CD1c-positive myeloid dendritic cell (primary cell): ENCODE measurements around the gene ACSM2A.
"Not testable (repeated sequence)": the region's sequence is repeated elsewhere in the genome, so short reads cannot be mapped to it uniquely, and the experiment has no call there.

Experiments
- DNase-seq: peaks from one replicate; pipeline ENCODE4 v3.0.0-alpha.2; 2016; ENCODE audit errors: extremely low spot score

ACSM2A gene

DNA sequence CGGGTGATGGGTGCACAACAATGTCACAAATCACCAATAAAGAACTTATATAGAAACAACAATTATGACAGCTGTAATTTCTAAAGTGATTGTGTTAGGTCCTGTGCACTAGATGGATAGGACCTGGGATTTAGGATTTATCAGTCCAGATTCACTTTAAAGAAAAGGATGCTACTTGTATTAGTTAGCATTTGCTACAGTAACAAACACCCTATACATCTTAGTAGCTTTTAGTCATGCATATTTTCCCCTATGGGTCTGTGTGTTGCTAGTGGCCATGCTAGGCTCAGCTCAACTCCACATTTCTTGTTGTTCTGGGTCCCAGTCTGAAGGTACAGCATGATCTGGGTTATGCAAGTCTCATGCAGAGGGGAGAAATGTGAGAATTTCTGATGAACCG, 7.9 kb downstream of the ACSM2A start:
- not testable (repeated sequence) for DNase-seq

GRCh38 chr16:20460313-20460712, 9.0 kb downstream of the ACSM2A start:
- DNase-seq: not testable (repeated sequence)

DNA sequence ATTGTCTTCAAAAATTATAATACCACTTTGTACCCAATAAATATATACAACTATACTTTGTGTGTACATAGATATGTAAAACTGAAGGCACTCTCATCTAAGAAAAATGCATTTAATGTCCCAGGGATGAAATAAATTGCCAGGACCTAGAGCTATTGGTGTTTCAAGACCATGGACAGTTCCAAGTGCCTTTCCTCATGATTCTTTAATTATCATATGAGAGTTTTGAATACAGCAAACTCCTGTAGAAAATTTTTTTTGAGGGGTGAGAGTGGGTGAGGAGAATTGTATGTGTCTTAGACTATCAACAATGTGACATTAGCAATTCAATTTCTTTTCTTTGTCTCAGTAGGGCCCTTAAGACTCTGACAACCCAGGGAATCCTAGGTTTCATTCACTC, 17.6 kb downstream of the ACSM2A start:
- not testable (repeated sequence) for DNase-seq

DNA sequence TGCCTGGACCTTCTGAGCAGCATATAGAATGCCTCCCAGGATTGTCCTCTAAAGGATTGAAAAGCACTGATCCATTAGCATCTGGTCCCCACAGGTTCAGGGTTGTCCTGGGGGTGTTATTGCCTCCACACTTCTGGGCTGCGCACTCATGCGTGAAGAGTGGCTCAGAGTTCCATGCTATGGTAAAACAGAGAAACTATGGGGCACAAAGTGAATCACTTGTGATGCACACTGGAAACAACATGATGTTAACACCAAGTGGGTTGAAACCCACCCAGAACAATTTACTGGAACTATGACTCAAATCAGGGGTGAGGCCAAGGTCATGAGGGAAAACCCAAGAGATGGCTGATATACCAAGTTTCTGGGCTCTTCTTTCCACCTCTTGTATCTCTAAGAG, 18.6 kb downstream of the ACSM2A start:
- DNase-seq: not testable (repeated sequence)

DNA sequence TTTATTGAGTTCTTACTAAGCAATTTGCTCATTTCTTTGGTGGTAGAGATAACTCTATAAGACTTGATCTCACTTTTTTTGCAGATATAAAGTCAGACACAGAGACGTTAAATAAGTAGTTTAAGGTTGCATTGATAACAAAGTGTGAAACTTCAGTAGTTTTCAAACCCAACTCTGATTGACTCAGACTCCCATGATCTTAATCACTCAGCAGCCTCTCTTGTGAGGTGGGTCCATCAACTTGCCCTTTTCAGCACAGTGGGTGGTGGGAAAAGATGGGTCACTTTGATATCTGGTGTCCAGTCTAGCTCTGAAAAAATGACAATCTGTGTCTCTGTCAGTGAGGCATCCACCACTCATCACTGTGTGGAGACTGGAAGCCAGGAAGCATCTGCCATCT, 19.4 kb downstream of the ACSM2A start:
- DNase-seq: not testable (repeated sequence)

DNA sequence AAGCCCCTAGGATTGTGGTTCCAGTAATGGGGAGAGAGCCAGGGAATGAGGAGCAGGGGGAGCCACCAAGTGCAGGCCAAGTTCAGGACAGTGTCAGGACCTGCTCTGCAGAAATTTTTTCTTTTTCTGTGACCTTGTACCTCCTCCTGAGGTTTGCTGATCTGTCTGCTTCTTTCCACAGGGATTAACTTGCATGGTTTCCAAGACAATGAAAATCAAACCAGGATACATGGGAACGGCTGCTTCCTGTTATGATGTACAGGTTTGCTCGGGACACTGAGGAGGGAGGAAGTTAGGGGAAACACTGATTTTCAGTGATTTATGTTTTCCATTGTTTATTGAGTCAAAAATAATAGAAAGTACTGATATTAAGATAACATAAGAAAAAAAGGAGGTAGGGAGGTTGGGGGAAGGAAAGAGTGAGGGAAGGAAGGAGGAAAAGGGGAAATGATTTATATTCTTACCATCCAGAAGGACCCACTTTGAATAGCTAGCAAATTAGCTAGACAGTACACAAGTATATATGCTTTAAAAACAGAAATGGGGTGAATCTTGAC, 25.9 kb downstream of the ACSM2A start:
- not testable (repeated sequence) for DNase-seq

- DNase-seq: not testable (repeated sequence)
These were observed 32.7 kb downstream of the ACSM2A start for GRCh38 chr16:20483989-20484388.

GRCh38 chr16:20484726-20485125, 33.4 kb downstream of the ACSM2A start:
- no peak for DNase-seq

GRCh38 chr16:20485408-20485807, 34.1 kb downstream of the ACSM2A start:
- no peak for DNase-seq

DNA sequence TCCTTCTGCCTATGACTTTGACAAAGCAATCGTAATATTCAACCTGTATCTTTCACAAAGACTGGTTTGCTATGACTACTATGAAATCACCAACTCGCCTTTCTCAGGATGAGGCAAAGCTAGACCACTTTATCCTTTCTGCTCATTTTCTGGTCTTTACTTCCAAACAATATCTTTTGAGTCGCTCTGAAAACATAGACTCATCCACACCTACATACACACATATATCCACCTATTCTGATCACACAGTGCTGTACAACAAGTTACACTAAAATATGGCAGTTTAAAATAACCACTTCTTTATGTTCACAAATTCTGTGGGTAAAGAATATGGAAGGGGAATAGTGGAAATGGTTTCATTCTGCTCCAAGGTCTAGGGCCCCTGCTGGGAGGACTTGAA, 39.7 kb downstream of the ACSM2A start:
- DNase-seq: not testable (repeated sequence)

DNA sequence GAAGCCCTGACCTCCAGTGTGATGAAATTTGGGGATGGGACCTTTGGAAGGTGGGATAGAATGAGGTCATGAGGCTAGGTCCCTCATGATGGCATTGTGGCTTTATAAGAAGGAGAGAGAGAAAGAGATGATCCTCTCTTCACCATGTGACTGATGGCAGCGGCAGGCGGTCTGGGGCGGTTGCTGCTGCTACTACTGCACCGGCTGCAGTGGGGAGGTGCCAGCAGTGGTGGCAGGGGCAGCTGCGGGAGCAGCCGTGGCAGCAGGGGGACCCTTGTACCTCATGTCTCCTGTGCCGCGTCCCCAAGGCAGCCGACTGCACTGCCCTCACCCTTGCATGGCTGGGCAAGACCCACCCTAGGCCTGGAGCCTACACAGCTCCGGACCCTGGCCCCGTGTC, 40.1 kb downstream of the ACSM2A start:
- not testable (repeated sequence) for DNase-seq

DNA sequence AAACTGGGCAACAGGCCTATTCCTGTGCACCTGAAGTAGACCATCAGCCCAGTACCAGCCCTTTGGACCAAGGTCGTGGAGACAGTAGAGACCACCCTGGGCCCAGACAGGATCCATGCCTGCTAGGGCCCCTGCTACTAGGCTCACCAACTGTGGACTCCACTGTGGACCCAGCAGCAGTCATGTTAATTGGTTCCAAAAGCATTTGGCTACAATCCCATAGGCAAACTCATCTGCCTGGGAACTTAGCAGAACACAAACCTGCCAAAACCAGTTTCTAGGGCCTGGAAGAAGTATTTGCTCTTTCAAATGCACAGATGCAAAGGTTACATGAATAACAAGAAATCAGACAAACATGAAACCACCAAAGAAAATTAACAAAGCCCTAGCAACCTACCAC, 53.1 kb downstream of the ACSM2A start:
- no peak for DNase-seq

- DNase-seq: no peak
These were observed 56.0 kb downstream of the ACSM2A start for GRCh38 chr16:20507280-20507679.

- no peak for DNase-seq
These were observed 59.0 kb downstream of the ACSM2A start for GRCh38 chr16:20510323-20510722.

- no peak for DNase-seq
These were observed 64.4 kb downstream of the ACSM2A start for GRCh38 chr16:20515688-20516090.

GRCh38 chr16:20517149-20517548, 65.8 kb downstream of the ACSM2A start:
- DNase-seq: no peak

DNA sequence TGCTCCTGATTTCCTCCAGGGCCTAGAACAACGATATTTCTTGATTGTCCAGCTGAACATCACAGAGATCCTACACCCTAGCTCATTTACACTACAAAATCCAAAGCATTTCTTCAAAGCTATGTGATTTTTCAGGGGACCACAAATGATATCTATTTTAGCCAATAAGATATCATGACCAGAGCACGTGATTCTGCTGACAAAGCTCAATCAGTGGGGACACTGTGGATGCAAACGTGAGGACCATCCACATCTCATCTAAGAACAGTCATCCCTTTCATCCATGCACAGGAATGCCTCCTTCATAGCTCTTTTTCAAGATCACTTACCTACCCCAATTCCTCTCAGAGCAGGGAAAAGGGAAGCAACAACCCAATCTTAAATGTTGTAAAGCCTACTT, 67.9 kb downstream of the ACSM2A start:
- DNase-seq: no peak

DNA sequence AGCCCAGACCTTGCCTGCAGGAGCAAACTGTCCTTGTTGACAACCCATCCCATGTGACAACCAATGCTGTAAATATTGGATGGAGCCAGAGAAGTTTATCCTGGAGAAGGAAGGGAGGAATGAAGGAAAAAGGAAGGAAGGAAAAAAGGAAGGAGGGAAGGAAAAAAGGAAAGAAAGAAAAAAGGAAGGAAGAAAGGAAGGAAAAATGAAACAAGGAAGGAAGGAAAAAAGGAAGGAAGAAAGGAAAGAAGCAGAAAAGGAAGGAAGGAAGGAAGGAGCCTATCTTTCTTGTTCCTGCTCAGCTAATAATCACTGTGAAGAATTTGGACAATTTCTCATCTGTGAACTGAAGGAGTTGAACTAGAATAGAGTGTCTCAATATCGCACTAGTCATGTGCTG, 68.8 kb downstream of the ACSM2A start:
- DNase-seq: no peak

DNA sequence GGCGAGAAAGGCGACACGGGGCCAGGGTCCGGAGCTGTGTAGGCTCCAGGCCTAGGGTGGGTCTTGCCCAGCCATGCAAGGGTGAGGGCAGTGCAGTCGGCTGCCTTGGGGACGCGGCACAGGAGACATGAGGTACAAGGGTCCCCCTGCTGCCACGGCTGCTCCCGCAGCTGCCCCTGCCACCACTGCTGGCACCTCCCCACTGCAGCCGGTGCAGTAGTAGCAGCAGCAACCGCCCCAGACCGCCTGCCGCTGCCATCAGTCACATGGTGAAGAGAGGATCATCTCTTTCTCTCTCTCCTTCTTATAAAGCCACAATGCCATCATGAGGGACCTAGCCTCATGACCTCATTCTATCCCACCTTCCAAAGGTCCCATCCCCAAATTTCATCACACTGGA, 80.5 kb downstream of the ACSM2A start:
- DNase-seq: not testable (repeated sequence)

DNA sequence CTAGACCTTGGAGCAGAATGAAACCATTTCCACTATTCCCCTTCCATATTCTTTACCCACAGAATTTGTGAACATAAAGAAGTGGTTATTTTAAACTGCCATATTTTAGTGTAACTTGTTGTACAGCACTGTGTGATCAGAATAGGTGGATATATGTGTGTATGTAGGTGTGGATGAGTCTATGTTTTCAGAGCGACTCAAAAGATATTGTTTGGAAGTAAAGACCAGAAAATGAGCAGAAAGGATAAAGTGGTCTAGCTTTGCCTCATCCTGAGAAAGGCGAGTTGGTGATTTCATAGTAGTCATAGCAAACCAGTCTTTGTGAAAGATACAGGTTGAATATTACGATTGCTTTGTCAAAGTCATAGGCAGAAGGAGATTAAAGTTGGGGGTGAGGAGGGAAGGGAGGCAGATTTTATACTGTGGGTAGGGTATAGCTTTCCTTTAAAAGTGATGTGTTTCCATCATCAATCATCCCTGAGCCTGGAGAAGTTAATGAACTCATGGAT, 81.0 kb downstream of the ACSM2A start:
- not testable (repeated sequence) for DNase-seq

- not testable (repeated sequence) for DNase-seq
These were observed 85.3 kb downstream of the ACSM2A start for GRCh38 chr16:20536669-20537068.
